ENCODE measurements around the gene FSIP1.

The FSIP1 gene

GRCh38 chr15:39792025-39792843, 9.6 kb upstream of the FSIP1 start:
- DNase-seq, result no peak

GRCh38 chr15:39789736-39790135, 7.1 kb upstream of the FSIP1 start:
- no peak for DNase-seq

DNA sequence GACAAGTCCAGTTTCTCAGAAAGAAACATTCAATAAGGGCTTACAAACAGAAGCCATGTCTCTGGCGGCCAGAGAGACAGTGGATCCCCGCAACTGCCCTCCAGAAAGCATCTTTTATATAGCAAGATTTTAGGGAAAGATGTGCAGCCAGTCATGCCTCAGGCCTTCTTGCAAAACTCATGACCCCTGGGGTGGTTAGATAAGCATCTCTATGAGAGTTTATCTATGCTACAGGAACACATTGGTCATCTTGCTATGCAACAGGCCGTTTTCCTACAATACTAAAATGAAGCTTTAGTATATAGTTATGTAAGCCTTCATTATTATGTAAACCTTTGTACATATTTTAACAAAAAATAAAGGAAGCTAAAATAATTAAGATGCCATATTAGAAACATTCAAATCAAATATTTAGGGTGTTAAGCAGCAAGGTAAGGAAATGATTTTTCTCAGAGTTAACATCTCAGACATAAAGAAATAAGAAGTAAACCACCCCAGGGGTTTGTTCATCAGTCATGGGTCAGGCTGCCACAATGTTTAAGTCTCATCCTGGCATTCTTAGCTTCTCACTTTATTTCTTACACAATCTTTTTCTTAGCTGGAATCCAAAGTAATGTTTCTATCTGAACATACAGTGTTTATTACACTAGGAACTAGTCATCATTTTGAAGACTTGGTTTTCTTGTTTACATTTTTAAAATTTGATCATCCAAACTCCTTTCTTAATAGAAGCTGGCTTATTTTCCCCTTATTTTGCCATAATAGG, 6.3 kb upstream of the FSIP1 start:
- DNase-seq, result no peak

- DNase-seq, result peak; percentile 56
Measured at GRCh38 chr15:39788108-39788507, 5.5 kb upstream of the FSIP1 start.

DNA sequence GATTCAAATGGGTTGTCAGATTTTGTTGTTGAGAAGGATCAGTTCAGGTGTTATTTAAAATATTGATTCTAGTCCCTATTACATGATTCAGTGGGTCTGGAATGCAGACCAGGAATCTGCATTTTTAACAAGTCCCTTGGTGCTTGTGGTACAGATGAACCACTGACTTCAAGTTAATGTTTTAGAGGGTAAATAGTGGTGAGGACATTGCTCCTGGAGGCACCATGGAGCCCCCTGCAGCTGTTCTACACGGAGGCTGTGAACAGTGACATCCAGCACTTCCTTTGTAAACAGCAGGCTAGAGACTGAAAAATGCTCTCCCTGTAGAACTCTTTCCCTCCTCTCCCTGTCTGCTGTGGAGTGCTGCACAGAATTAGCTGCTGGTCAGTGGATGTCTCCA, 4.8 kb upstream of the FSIP1 start:
- no peak for DNase-seq

GRCh38 chr15:39786447-39787056, 3.9 kb upstream of the FSIP1 start:
- DNase-seq, result peak; percentile 46

DNA sequence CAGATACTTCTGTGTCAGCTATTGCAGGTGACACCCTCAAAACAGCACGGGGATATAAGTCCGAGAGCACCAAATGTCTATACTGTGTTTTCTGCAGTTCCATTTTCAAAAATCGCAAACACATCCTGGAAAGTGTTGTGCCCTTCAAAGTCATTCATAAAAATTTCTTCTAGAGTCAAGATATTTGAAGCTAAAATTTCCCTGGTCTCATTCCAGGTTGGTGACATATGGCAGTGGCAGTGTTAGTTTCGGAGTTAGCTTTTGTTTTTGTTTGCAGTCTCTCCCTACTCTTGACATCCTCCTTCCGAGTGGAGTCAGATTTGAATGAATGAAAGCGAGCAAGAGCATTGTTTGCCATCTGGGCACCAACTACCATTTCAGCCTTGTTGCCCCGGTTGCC, 3.2 kb upstream of the FSIP1 start:
- no peak for DNase-seq

DNA sequence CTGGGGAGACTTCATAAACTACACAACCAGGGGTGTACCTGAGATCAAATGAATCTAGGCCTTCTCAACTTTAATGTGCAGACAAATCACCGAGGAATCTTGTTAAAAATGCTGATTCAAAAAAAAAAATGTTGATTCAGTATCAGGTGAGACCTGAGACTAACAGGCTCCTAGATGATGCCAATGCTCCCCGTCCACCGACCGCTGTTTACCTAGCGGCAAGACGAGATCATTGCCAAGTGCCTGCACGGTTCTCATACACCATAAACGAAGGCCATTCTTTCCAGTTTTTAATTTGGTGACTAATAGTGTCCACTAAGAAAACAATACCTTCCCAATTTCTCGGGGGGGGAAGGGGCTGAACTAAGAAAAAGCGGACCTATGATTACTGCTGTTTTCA, 2.5 kb upstream of the FSIP1 start:
- no peak for DNase-seq

DNA sequence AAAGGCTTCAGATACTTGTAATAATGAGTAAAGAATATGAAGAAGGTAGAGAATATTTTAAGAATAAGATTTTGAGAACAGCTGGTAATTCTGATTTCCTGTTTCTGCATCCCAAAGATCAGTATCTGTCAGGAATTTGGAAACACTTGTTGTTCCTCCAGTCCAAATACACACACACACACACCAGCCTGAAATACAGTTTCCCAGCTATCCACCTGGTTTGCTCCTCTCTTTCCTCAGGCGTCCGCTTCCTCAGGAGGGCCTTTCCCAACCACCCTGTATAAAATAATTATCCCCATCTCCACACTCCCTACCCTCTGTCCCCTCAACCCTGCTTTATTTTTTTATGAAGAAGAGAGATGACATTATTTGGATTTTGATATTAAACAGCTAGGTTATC, 2.0 kb upstream of the FSIP1 start:
- no peak for DNase-seq

- DNase-seq, result no peak
Measured at GRCh38 chr15:39784125-39784524, 1.5 kb upstream of the FSIP1 start.

GRCh38 chr15:39783244-39783820, 691 bp upstream of the FSIP1 start:
- no peak for DNase-seq

- no peak for DNase-seq
Measured at GRCh38 chr15:39781967-39782302, 706 bp downstream of the FSIP1 start.

GRCh38 chr15:39781147-39781966, 1.3 kb downstream of the FSIP1 start:
- DNase-seq, result no peak

- DNase-seq, result no peak
Measured at GRCh38 chr15:39778021-39778420, 4.6 kb downstream of the FSIP1 start.

GRCh38 chr15:39777496-39777895, 5.1 kb downstream of the FSIP1 start:
- DNase-seq, result no peak

DNA sequence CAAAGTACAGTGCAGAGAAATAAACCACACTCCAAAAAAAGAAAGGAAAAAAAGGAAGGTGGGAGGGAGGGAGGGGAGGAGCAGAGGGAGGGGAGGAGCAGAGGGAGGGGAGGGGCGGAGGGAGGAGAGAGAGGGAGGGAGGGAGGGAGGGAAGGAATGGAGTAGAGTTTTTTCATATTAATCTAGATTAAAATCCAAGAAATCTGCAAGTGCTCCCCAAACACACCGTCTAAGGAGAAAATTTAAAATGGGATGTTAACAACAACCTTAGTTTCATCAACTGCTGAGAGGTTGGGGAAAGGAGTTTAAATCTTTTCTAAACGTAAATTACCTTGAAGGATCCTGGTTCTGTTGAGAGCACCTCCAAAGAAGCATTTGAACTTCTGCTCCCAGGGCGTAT, 6.6 kb downstream of the FSIP1 start:
- no peak for DNase-seq

GRCh38 chr15:39774688-39775267, 7.9 kb downstream of the FSIP1 start:
- peak; percentile 56 for DNase-seq

DNA sequence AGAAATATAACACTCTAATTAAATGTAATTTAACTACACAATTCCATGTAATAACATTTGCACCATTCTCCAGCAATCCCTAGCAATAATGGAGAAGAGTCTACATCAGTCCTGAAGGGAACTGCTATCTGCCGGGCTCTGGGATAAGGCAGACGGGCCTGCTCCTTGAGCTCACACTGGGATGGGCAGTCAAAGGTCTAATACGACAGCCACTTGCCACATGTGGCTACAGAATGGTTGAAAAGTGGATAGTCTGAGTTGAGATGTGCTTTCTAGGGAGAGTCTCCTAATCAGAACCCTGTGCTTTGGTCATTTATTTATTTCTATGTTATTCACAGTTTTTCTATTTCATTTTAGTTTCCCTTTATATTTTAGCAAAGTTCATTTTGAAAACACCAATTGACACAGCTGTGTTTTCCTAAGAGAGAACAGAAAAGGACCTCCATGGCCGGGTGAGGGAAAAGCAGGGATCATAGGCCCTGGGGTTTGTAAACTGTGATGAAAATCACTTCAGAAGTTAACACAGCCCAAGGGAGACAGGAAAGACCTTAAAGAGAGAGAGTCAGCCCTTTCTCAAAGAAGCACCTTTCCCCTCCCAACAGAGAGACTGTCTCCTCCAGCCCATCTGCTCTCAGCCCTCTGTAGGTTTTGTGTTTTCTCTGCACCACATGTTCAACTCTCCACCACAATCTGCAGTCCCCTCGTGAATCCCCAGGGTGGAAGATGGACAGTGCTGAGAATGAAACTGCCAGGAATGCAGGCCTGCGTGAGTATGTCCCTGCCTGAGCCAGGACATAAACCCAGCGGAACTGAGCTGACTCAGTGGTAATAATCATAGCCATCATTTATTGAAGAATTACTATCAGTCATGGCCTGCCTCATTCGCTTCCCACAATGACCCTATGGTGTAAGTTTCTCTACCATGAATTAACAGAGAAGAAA, 11.6 kb downstream of the FSIP1 start:
- no peak for DNase-seq

DNA sequence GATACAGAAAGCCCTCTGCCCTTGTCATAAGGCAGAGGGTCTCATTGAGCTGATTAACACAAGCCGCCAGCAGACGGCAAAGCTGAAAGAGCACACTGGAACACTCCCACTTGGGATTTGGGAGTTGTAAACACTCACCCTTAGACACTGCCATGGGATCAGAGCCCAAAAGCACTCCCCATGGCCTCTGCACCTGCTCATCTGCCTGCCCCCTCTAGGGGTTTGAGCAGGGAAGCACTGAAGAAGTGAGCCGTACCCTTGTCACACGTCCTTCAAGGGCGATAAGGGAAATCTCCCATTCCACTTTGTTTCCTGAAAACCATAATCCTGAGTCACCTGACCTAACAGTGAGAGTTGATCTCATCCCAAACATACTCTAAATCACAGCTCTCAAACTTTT, 14.7 kb downstream of the FSIP1 start:
- DNase-seq, result no peak

DNA sequence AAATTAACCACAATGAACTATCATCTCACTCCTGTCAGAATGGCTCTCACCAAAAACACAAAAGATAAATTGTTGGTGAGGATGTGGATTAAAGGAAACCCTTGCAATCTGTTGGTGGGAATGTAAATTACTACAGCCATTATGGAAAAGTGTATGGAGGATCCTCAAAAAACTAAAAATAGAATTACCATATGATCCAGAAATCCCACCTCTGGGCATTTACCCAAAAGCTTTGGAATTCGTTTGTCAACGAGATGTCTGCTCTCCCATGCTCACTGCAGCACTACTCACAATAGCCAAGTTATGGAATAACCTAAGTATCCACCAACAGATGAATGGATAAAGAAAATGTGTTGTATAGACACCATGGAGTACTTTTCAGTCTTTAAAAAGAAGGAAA, 21.6 kb downstream of the FSIP1 start:
- DNase-seq, result no peak

GRCh38 chr15:39756806-39757522, 25.7 kb downstream of the FSIP1 start:
- DNase-seq, result peak; percentile 49

Data from activated CD4-positive, alpha-beta T cell treated with anti-CD3 and anti-CD28 coated beads, Interleukin-2, Interleukin-6, amounts not matched to agents 100 ng/mL and 50 ng/mL, durations not matched to agents 16 hours and 8 hours (primary cell).